ENCODE measurements around the gene CCDC30.

DNA sequence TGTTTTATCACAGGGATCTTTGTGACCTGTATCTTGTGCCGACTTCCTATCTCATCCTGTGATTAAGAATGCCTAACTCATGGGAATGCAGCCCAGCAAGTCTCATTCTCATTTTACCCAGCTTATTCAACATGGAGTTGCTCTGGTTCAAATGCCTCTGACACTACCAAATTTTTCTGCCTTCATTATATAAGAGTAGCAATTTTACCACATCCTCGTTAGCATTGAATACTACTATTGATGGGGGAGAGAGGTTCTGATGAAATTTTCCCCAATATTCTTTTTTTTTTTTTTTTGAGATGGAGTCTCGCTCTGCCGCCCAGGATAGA, 150.7 kb downstream of the CCDC30 start:
- no peak for TF ChIP-seq POLR2A (IDR thresholded peaks at IDR 0.05)
- TF ChIP-seq, protein P1, sequence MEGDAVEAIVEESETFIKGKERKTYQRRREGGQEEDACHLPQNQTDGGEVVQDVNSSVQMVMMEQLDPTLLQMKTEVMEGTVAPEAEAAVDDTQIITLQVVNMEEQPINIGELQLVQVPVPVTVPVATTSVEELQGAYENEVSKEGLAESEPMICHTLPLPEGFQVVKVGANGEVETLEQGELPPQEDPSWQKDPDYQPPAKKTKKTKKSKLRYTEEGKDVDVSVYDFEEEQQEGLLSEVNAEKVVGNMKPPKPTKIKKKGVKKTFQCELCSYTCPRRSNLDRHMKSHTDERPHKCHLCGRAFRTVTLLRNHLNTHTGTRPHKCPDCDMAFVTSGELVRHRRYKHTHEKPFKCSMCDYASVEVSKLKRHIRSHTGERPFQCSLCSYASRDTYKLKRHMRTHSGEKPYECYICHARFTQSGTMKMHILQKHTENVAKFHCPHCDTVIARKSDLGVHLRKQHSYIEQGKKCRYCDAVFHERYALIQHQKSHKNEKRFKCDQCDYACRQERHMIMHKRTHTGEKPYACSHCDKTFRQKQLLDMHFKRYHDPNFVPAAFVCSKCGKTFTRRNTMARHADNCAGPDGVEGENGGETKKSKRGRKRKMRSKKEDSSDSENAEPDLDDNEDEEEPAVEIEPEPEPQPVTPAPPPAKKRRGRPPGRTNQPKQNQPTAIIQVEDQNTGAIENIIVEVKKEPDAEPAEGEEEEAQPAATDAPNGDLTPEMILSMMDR (IDR thresholded peaks at IDR 0.05), result no peak
- TF ChIP-seq POLR2AphosphoS5 (IDR thresholded peaks at IDR 0.05), result no peak
- no peak for TF ChIP-seq EP300 (IDR thresholded peaks at IDR 0.05)

Measured in upper lobe of left lung (tissue), 4 donors.